Posterior cingulate gyrus (tissue), 11 donors: ENCODE data around the gene FIGLA.
"Not testable (repeated sequence)": the region's sequence is repeated elsewhere in the genome, so short reads cannot be mapped to it uniquely, and the experiment has no call there.

Source experiments
- DNase-seq, 10 donors: peaks; one replicate each; pipeline versions ENCODE4 v3.0.0 to v3.0.0-alpha.2; 2020 to 2021; ENCODE audit warnings: mixed read lengths in 3 of 10
- intact Hi-C: fragments of 100-400 bp; cut with DNase I; formaldehyde crosslinking; loops from one replicate; pipeline ENCODE4 v1.15.1; 2023

Gene FIGLA

DNA sequence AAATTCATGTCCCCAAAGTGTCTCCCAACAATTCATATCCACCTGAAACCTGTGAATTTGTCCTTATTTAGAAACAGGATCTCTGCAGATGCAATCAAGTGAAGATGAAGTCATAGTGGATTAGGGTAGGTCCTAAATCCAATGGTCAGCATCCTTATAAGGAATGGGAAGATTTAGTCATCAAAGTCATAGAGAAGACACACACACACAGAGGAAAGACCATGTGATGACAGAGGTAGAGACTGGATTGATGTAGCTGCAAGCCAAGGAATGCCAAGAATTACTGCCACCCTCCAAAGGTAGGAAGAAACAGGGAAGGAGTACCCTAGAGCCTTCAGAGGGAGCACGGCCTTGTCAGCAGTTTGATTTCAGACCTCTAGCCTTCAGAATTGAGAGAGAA, 40.1 kb downstream of the FIGLA start:
- no peak for DNase-seq
- intact Hi-C loops, result loop anchor here (10.0 kb wide), 1 partner anchor 66 kb away; no protein-coding TSS in a partner anchor

DNA sequence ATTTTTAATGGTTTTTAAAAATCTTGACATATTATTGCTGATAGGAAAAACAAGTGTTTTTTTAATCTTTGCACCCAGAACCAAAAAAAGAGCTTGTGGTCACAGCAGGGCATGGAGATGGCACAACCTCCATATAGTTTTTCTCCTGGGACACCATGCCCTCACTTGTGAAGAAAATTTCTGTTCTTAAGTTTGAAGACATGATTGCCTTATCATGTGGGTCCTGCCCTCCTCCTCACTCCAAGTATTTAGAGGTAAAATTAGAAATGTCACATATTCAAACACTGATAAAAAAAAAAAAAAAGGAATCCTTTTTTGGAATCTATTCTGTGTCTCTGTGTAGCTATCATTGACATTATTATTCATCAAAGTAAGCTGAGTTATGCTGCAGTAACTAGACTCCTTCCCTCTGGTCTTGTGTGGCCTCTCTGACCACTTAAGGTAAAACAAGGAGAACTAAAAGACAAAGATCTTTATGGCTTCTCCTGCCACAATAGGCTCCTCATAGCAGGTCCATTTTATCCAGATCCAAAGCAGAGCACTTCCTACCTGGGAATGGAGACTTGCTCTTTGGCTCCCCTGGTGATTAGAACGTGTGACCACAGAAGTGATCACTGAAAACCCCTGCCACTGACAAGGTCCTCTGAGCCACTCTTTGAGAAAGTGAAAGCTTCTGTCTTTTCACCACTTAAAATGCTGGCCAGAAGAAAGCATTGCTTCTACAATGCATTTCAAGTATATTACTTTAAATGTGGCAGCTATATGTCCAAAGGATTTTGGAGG, 42.2 kb downstream of the FIGLA start:
- intact Hi-C loops, result no loop called here
- DNase-seq, result no peak

- intact Hi-C loops, result no loop called here
Measured at GRCh38 chr2:70747284-70747683, 43.2 kb downstream of the FIGLA start.

GRCh38 chr2:70746094-70746974, 44.1 kb downstream of the FIGLA start:
- intact Hi-C loops, result no loop called here

More at GRCh38 chr2:70747284-70747683, 43.2 kb downstream of the FIGLA start:
- no peak for DNase-seq

DNA sequence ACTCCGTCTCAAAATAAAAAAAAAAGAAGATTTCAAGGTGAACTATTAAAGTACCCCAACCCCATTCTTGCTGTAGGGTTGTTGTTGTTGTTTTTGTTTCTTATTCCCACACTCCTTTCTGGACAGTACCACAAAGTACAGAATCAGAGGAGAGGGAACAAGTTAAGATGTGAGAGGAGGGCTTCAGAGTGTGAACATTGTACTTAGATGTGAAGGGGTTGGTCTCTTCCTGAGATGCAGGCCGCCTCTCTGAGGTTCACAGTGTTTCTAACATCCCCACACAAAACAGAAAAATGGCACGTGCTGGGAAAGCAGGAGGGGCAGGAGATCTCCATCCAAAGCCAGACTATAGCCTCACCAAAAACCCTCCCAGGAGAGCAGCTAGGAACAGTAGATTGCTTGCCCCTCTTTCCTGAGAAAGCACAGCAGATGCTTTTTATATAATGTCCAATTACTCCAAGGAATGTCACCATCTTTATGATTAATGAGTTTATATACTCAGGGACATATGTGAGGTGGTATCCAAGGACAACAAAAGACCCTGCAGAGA, 45.1 kb downstream of the FIGLA start:
- DNase-seq, result no peak
- intact Hi-C loops, result no loop called here

More at GRCh38 chr2:70746094-70746974, 44.1 kb downstream of the FIGLA start:
- no peak for DNase-seq

DNA sequence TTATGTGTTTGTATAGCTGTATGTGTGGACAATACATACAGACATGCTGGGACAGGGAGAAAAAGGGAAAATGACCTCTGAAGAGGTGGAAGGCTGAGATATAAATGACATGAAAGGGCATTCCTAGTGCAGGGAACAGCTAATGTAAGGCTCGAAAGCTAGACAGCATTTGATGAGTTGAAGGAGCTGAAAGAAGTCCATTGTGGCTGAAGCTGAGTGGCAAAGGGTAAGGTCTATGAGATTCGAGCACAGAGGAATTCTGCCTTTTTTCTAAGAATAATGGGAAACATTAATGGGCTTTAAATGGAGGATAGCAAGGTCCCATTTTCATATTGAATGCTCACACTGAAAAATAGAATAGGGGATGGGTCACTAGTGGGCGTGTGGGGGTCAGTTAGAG, 46.0 kb downstream of the FIGLA start:
- intact Hi-C loops, result no loop called here
- DNase-seq, result no peak

- intact Hi-C loops, result no loop called here
- no peak for DNase-seq
Measured at GRCh38 chr2:70743677-70744076, 46.8 kb downstream of the FIGLA start.

DNA sequence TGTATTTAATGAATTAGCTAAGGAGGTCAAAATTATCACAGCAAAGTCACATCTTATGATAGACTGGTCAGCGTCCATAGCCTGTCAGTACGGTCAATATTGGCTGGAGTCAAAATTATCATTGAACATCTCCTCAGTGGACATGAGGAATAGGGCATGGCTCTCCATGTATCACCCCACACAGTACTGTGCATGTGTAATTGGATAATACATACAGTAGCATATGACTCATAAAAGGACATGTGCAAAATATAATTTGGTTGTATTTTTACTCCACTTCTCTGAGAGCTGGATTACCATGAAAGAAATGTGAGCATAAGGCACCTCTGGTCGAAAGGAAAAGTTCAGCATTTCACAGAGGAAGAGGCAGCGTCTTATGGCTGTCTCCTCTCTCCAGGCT, 47.4 kb downstream of the FIGLA start:
- intact Hi-C loops, result no loop called here
- DNase-seq, result no peak

- DNase-seq, intact Hi-C loops: not testable (repeated sequence)
Measured at GRCh38 chr2:70739492-70739891, 51.0 kb downstream of the FIGLA start.

DNA sequence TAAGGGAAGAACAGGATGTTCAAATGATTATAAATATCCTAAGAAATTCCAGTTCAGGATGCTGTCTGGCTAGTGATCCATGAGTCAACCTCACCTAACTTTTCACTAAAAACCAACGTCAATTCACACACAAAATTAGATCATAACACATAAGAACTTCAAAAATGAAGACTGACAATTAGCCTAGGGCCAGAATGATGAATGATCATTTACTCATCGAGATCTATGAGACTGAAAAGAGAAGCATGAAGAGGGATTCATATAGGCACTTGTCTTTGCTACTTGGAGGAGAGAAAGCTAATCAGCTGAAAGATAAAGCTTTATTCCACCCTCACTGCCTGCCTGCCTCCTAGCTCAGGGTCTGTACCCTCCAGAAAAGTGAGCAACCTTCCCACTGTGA, 52.3 kb downstream of the FIGLA start:
- intact Hi-C loops, result no loop called here
- no peak for DNase-seq

DNA sequence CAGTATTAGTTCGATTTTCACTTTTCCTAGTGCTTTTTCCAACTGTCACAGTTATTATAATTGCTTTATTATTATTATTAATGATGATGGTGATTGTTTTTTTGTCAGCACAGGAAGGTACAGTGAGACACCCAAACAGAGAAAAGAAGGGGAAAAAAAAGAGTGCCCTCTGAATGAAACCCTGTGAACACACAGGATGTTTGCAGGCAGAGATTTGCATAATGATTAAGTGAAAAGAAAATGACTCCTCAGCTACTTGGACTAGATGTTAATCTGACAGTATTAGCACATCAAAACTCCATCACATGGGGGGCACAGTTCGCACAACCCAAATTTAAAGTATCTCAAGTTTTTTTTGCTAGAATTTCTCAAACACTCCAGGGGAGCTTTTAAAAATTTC, 55.4 kb downstream of the FIGLA start:
- intact Hi-C loops, result no loop called here

GRCh38 chr2:70733646-70734180, 56.7 kb downstream of the FIGLA start:
- intact Hi-C loops, result no loop called here
- DNase-seq, result peak in 2 of 10 donors; percentile 13 to 86

More for the DNA sequence above, 55.4 kb downstream of the FIGLA start:
- DNase-seq, result no peak

GRCh38 chr2:70732766-70733645, 57.4 kb downstream of the FIGLA start:
- intact Hi-C loops, result no loop called here
- DNase-seq, result no peak

DNA sequence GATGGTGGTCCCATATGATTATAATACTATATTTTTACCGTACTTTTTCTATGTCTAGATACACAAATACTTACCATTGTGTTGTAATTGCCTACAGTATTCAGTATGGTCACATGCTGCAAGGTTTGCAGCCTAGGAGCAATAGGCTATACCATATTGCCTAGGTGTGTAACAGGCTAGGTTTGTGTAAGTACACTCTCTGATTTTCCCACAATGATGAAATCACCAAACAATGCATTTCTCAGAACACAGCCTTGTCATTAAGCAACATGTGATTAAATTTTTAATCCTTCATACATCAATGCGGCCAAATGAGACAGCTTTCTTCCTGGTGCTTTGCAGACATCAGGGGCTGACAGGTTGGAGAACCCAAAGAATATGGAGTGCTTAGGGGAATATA, 59.7 kb downstream of the FIGLA start:
- intact Hi-C loops, result no loop called here
- no peak for DNase-seq

DNA sequence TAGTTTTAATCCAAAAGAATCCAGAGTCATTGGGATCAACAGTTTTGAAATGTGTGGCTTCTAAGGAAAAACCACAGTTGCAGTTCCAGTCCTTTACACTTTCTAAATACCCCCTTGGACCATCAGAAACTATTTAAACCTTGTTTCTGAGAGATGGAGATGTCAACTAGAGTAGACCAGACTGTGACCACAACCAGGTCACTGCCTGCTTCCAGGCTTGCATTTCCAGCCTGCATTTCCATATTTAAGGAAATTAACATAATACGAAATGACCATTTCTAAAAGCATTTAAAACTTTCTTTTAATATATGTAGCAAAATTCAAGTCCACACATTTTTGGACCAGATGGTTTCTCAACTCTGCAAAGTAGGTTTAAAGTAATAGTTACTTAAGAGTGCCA, 60.8 kb downstream of the FIGLA start:
- no peak for DNase-seq
- intact Hi-C loops, result no loop called here

GRCh38 chr2:70728128-70728527, 62.3 kb downstream of the FIGLA start:
- intact Hi-C loops, result no loop called here
- no peak for DNase-seq
